Neural progenitor cell (in vitro differentiated cells): ENCODE results near the gene SHROOM3. TPM values are rescaled to one million over a fixed set of nuclear protein-coding genes. Genes with fewer than 3 reads are reported as not detected.

ENCODE experiments used
- DNase-seq: peaks from one replicate; pipeline ENCODE4 v3.0.0-alpha.2; 2016; ENCODE audit warnings: low spot score
- H2AFZ ChIP-seq: fragments of 200-600 bp; sonication (generic); replicated peaks from 2 replicates; pipeline ENCODE4 v1.6.1; 2016; ENCODE audit warnings: antibody characterized with exemption
- H3F3A ChIP-seq: fragments of 200-600 bp; sonication (generic); 2 replicates; pipeline ENCODE4 v1.6.1; 2016; ENCODE audit warnings: antibody characterized with exemption, low read depth
- H3K27ac ChIP-seq: fragments of 200-600 bp; sonication (generic); 2 replicates; pipeline ENCODE4 v1.5.1; 2016; ENCODE audit warnings: mild to moderate bottlenecking
- H3K27me3 ChIP-seq: fragments of 200-600 bp; sonication (generic); 2 replicates; pipeline ENCODE4 v1.6.1; 2016; ENCODE audit warnings: mild to moderate bottlenecking, moderate library complexity
- H3K36me3 ChIP-seq: fragments of 200-600 bp; sonication (generic); 2 replicates; pipeline ENCODE4 v1.5.1; 2016
- H3K4me1 ChIP-seq: fragments of 200-600 bp; sonication (generic); 2 replicates; pipeline ENCODE4 v1.6.1; 2016; ENCODE audit warnings: mixed run types
- H3K4me2 ChIP-seq: fragments of 200-600 bp; sonication (generic); 2 replicates; pipeline ENCODE4 v1.6.1; 2016
- H3K4me3 ChIP-seq: fragments of 200-600 bp; sonication (generic); 2 replicates; pipeline ENCODE4 v1.5.1; 2016
- H3K79me2 ChIP-seq: fragments of 200-600 bp; sonication (generic); 2 replicates; pipeline ENCODE4 v1.6.1; 2016; ENCODE audit warnings: low read depth
- H3K9ac ChIP-seq: fragments of 200-600 bp; sonication (generic); 2 replicates; pipeline ENCODE4 v1.6.1; 2016
- H3K9me3 ChIP-seq: fragments of 200-600 bp; sonication (generic); 2 replicates; pipeline ENCODE4 v1.5.1; 2016; ENCODE audit warnings: low read depth
- H4K20me1 ChIP-seq: fragments of 200-600 bp; sonication (generic); 2 replicates; pipeline ENCODE4 v1.6.1; 2016; ENCODE audit warnings: low read depth
- H3K27ac Mint-ChIP-seq: 3 replicates; pipeline ENCODE4 v1.8.0; 2021; ENCODE audit warnings: mixed read lengths
- H3K27me3 Mint-ChIP-seq: 2 replicates; pipeline ENCODE4 v1.8.0; 2022; ENCODE audit warnings: low read depth, mild to moderate bottlenecking, inconsistent platforms, moderate library complexity, mixed read lengths; ENCODE audit not compliant: insufficient read depth
- H3K36me3 Mint-ChIP-seq: 3 replicates; pipeline ENCODE4 v1.8.0; 2021; ENCODE audit warnings: mixed read lengths
- H3K4me1 Mint-ChIP-seq: 3 replicates; pipeline ENCODE4 v1.8.0; 2021; ENCODE audit warnings: mixed read lengths
- H3K4me3 Mint-ChIP-seq: 3 replicates; pipeline ENCODE4 v1.8.0; 2021; ENCODE audit warnings: mild to moderate bottlenecking, moderate library complexity, mixed read lengths
- H3K9me3 Mint-ChIP-seq: 3 replicates; pipeline ENCODE4 v1.8.0; 2020; ENCODE audit warnings: mixed read lengths
- CTCF ChIP-seq: fragments of 200-600 bp; sonication (generic); IDR thresholded peaks from 2 replicates; pipeline ENCODE4 v1.5.1; 2017; ENCODE audit warnings: antibody characterized with exemption, mild to moderate bottlenecking
- EZH2 ChIP-seq: fragments of 200-600 bp; sonication (generic); IDR thresholded peaks from 2 replicates; pipeline ENCODE4 v1.6.1; 2017; ENCODE audit warnings: antibody characterized with exemption, mild to moderate bottlenecking, moderate library complexity
- EZH2phosphoT487 ChIP-seq: fragments of 200-600 bp; sonication (generic); IDR thresholded peaks from 2 replicates; pipeline ENCODE4 v1.6.1; 2017; ENCODE audit warnings: antibody characterized with exemption
- total RNA-seq: library from RNA; depleted of rRNA; stranded (reverse); fragments of >200 nt; gene quantifications from 2 replicates; pipeline ENCODE4 v1.2.3, GENCODE V29; 2015; ENCODE audit warnings: low replicate concordance

The SHROOM3 gene
- total RNA-seq, 1 donor from 2014 or later = 36.6 TPM

- Mint-ChIP-seq H3K27ac (no peak overlapping the region), H3K4me3 (no peak overlapping the region), H3K9me3 (peaks cover 28% of the 10 kb centered on the region), H3K27me3 (peaks cover 2% of the 10 kb centered on the region), H3K4me1 (peaks cover 16% of the 10 kb centered on the region), H3K36me3 (peaks cover 33% of the 10 kb centered on the region)
- H3F3A ChIP-seq = no peaks in the 10 kb centered on the region
- no peaks in the 10 kb centered on the region for H3K36me3 ChIP-seq
- no peak overlapping the region for H2AFZ ChIP-seq
- no peak overlapping the region for H3K9ac ChIP-seq
- no peaks in the 10 kb centered on the region for H3K4me1 ChIP-seq
- DNase-seq = no peak
- no peak overlapping the region for H3K4me3 ChIP-seq
- peaks cover 72% of the 10 kb centered on the region for H3K79me2 ChIP-seq
- peaks cover 7% of the 10 kb centered on the region for H3K9me3 ChIP-seq
- no peak overlapping the region for H3K27ac ChIP-seq
- H4K20me1 ChIP-seq = peaks cover 36% of the 10 kb centered on the region
- TF ChIP-seq EZH2 (no peak), EZH2phosphoT487 (no peak), CTCF (no peak)
- H3K4me2 ChIP-seq = no peak overlapping the region
- no peaks in the 10 kb centered on the region for H3K27me3 ChIP-seq
Measured at GRCh38 chr4:76513482-76513881, 78.5 kb downstream of the SHROOM3 start.

- Histone ChIP-seq H3K4me3 (no peak overlapping the region), H3K4me2 (no peak overlapping the region), H3K36me3 (no peaks in the 10 kb centered on the region), H3K9me3 (peaks cover 7% of the 10 kb centered on the region), H3K9ac (no peak overlapping the region), H3K27ac (no peak overlapping the region), H4K20me1 (peaks cover 42% of the 10 kb centered on the region), H3K4me1 (no peaks in the 10 kb centered on the region), H3K27me3 (no peaks in the 10 kb centered on the region), H3K79me2 (peaks cover 71% of the 10 kb centered on the region), H3F3A (no peaks in the 10 kb centered on the region), H2AFZ (no peak overlapping the region)
- H3K4me1 Mint-ChIP-seq = peaks cover 22% of the 10 kb centered on the region
- H3K27ac Mint-ChIP-seq = no peak overlapping the region
- TF ChIP-seq EZH2 (no peak), EZH2phosphoT487 (no peak), CTCF (no peak)
- H3K27me3 Mint-ChIP-seq = peaks cover 2% of the 10 kb centered on the region
- H3K9me3 Mint-ChIP-seq = peaks cover 26% of the 10 kb centered on the region
- no peak overlapping the region for H3K4me3 Mint-ChIP-seq
- peaks cover 30% of the 10 kb centered on the region for H3K36me3 Mint-ChIP-seq
- DNase-seq = no peak
Measured at GRCh38 chr4:76514087-76514486, 79.1 kb downstream of the SHROOM3 start.

- H3K4me1 ChIP-seq = no peaks in the 10 kb centered on the region
- peaks cover 22% of the 10 kb centered on the region for H3K4me1 Mint-ChIP-seq
Measured at GRCh38 chr4:76515975-76516843, 81.2 kb downstream of the SHROOM3 start.

More at GRCh38 chr4:76515975-76516843, 81.2 kb downstream of the SHROOM3 start:
- no peak overlapping the region for H3K4me3 ChIP-seq
- H3K4me2 ChIP-seq = no peak overlapping the region
- Mint-ChIP-seq H3K27ac (no peak overlapping the region), H3K36me3 (peaks cover 37% of the 10 kb centered on the region), H3K9me3 (peaks cover 23% of the 10 kb centered on the region), H3K4me3 (no peak overlapping the region), H3K27me3 (peaks cover 2% of the 10 kb centered on the region)
- H3K36me3 ChIP-seq = no peaks in the 10 kb centered on the region
- peaks cover 7% of the 10 kb centered on the region for H3K9me3 ChIP-seq
- H4K20me1 ChIP-seq = peaks cover 37% of the 10 kb centered on the region
- H3K27me3 ChIP-seq = no peaks in the 10 kb centered on the region
- no peak for TF ChIP-seq CTCF
- TF ChIP-seq EZH2phosphoT487 = no peak
- no peak for TF ChIP-seq EZH2
- peaks cover 72% of the 10 kb centered on the region for H3K79me2 ChIP-seq
- DNase-seq = no peak
- H3K9ac ChIP-seq = no peak overlapping the region
- H3F3A ChIP-seq = no peaks in the 10 kb centered on the region
- no peak overlapping the region for H2AFZ ChIP-seq
- no peak overlapping the region for H3K27ac ChIP-seq
